Measurements from ENCODE around the gene APEX2.

GRCh38 chrX:54977387-54977786, 22.8 kb upstream of the APEX2 start:
- TF ChIP-seq RARB (CRISPR knock-in tag; IDR thresholded peaks at IDR 0.05): no peak
- no peak for TF ChIP-seq CREB5 (CRISPR knock-in tag; IDR thresholded peaks at IDR 0.05; ENCODE audit: low read depth)

Data from SK-N-SH treated with all-trans-retinoic acid at 6 μM for 48 hours (cell line).